ENCODE results near the gene ZNF556. TPM values are rescaled to one million over a fixed set of nuclear protein-coding genes. Genes with fewer than 3 reads are reported as not detected.

The ZNF556 gene
- 0.12 TPM in 1 of 2 replicates, not detected in the other for total RNA-seq

GRCh38 chr19:2867025-2867991 lies at the start of gene ZNF556:
Gene ZNF556 (plus strand): TSS chr19:2867335. CDS start chr19:2867422, 87 bp downstream.

GRCh38 chr19:2819540-2820111 lies 47.5 kb upstream of the ZNF556 start, which contains the start of gene ZNF554:
Gene ZNF554 (plus strand): TSS chr19:2819868. CDS start chr19:2820072, 204 bp downstream.

GRCh38 chr19:2840794-2841791 lies 26.0 kb upstream of the ZNF556 start, which contains the start of gene ZNF555:
Gene ZNF555 (plus strand): TSS chr19:2841475. CDS start chr19:2841573, 98 bp downstream.

GRCh38 chr19:2900296-2901252 lies 33.4 kb downstream of the ZNF556 start, which contains the start of gene ZNF57:
Gene ZNF57 (plus strand): TSS chr19:2900928. CDS start chr19:2901046, 118 bp downstream.

Other genes with a start within 250 kb of the ZNF556 start
- gene GNG7, start 164.6 kb upstream of the ZNF556 start, total RNA-seq: 0.36 and 0.65 TPM in 2 replicates
- gene DIRAS1, start 146.0 kb upstream of the ZNF556 start, total RNA-seq: 2.8 and 4.7 TPM in 2 replicates
- 17.4 and 24.2 TPM in 2 replicates for gene SLC39A3, start 127.3 kb upstream of the ZNF556 start, total RNA-seq
- gene SGTA, start 84.1 kb upstream of the ZNF556 start, total RNA-seq: 50.6 and 54.0 TPM in 2 replicates
- 49.7 and 52.7 TPM in 2 replicates for gene THOP1, start 81.8 kb upstream of the ZNF556 start, total RNA-seq
- 3.8 and 4.4 TPM in 2 replicates for gene ZNF554, start 47.5 kb upstream of the ZNF556 start, total RNA-seq
- 8.5 and 8.9 TPM in 2 replicates for gene ZNF555, start 25.9 kb upstream of the ZNF556 start, total RNA-seq
- gene ZNF57, start 33.6 kb downstream of the ZNF556 start, total RNA-seq: 6.3 and 7.9 TPM in 2 replicates
- gene ZNF77, start 77.6 kb downstream of the ZNF556 start, total RNA-seq: 2.9 and 5.3 TPM in 2 replicates
- 1.1 and 2.3 TPM in 2 replicates for gene TLE6, start 110.2 kb downstream of the ZNF556 start, total RNA-seq
- 2.3 and 3.4 TPM in 2 replicates for gene TLE2, start 161.9 kb downstream of the ZNF556 start, total RNA-seq
- 343 and 350 TPM in 2 replicates for gene TLE5, start 195.2 kb downstream of the ZNF556 start, total RNA-seq
- 70.2 and 79.3 TPM in 2 replicates for gene GNA11, start 227.0 kb downstream of the ZNF556 start, total RNA-seq